Raji (cell line): ENCODE results near the gene ZSCAN5C.

ENCODE experiments used
- POLR2A ChIP-seq: IDR thresholded peaks from 2 replicates; pipeline ENCODE4 v1.6.1; 2011; ENCODE audit warnings: low read depth, low read length, control low read depth; ENCODE audit not compliant: insufficient read depth

Gene ZSCAN5C

DNA sequence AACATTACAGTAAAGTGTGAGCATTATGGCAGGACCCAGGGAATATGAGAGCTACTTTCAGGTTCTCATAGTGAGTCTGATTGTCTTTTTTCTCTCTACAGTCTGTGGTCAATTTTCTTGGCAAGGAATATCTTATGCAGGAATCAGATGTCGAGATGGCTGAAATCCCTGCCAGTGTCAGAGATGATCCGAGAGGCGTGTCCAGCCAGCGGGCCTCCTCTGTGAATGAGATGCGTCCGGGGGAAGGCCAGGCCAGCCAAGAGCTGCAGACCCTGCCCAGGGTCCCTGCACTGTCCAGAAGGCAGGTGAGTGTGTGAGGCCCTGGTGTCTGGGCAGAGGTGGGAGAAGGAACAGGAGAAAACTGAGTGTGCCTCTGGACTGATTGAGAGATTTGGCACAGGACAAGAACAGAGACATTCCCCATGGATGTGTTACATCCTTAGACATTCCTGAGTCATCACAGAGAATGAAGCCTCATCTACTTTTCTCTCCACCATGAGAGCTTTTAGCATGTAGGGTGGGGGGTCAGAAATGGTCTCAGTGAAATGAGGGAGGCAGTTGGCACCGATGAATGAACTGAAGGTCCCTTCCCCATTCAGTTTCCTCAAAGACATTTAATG is 43.2 kb downstream of the ZSCAN5C start:
- no peak for TF ChIP-seq POLR2A

DNA sequence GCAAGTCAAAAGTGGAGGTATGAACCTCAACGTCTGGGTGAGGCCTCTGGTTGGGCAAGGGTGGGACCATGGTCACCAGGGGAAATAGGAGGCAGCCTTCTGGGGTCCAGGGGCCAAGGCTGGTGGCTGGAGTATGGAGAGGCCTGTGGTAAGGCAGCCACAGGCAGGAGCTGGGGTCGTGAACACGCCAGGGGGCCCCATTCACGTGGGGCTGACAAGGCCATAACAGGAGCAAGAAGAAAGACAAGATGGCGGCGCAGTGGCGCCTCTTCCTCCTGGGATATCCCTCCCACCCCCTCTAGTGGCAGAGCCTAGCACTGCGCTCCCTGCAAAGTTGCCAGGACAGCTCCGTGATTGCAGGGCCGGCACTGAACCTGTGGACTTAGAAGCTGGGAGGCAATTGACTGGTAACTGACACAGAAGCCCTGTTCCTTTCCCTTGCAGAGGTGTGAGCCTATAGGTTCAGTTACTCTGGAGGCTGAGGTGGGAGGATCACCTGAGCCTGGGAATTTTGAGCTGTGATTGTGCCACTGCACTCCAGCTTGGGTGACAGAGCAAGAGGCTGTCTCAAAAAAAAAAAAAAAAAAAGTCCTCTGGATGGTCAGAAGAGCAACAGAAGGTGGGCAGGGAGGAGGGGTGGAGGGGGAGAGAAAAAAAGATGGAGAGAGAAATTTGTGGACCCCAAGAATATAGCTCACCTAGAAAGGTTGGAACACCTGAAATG is 50.8 kb downstream of the ZSCAN5C start:
- TF ChIP-seq POLR2A: no peak

- no peak for TF ChIP-seq POLR2A
These were observed 51.7 kb downstream of the ZSCAN5C start for GRCh38 chr19:56253737-56254136.

DNA sequence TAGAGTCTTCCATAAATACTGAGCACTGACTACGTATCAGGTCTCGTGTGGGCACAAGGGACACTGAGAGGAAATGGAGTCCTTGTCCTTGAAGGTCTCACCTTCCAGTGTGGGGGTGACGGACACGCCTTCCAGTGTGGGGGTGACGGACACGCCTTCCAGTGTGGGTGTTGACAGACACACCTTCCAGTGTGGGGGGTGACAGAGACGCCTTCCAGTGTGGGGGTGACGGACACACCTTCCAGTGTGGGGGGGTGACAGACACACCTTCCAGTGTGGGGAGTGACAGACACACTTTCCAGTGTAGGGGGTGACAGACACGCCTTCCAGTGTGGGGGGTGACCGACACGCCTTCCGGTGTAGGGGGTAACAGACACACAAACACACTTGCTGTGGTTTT is 56.2 kb downstream of the ZSCAN5C start:
- TF ChIP-seq POLR2A: no peak
